Measurements from ENCODE around the gene DPP7. TPM values are rescaled to one million over a fixed set of nuclear protein-coding genes. Genes with fewer than 3 reads are reported as not detected.

DPP7 gene
- total and polyA plus RNA-seq, 2 donors (not counting 1 experiment from before 2014, with no cell fraction given) = 324 to 506 TPM

DNA sequence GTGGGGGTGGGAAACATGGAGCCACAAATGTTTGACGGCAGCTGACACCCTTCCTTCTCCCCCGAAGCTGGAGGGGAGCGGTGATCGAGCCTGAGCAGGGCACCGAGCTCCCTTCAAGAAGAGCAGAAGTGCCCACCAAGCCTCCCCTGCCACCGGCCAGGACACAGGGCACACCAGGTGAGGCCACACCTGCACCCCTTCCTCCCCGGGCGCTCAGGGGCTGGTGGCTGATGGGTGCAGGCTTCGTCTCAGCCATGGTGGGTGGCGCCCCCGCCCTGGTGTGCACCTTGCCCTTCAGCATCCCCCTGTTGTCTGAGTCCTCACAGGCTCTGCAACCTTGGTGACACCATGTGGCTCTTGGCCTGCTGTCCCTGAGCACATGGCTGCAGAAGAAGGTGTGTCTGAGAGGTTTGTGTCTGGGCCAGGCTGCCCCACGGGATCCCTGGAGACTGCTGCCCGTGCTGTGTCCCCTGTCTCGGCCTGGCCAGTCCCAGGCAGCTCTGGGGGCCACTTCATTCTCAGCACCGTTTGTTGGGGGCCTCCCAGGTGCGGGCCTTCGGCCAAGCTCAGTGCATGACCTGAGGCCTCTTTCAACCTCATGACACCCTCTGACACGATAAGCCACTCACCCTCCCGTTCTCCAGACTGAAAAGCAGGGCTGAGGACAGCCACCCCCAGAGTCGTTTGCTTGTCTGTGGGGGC, 16.6 kb downstream of the DPP7 start:
- Histone ChIP-seq H3K79me2 (ENCODE audit: control insufficient read depth, insufficient read depth, low read length) (no peaks in the 10 kb centered on the region), H3K4me3 (ENCODE audit: control extremely low read depth in 1 of 5, extremely low read depth in 1 of 5, insufficient read depth in 1 of 5, low read depth in 2 of 5, low read length in 4 of 5) (no peak overlapping the region), H3K27ac (ENCODE audit: low read length in 2 of 2) (no peak overlapping the region), H3K9ac (ENCODE audit: low read length) (no peak overlapping the region), H3K4me2 (replicated peaks; ENCODE audit: low read depth, low read length, poor library complexity, severe bottlenecking) (no peak overlapping the region), H3K4me1 (ENCODE audit: control insufficient read depth in 2 of 2, insufficient read depth in 2 of 2, low read length in 2 of 2) (peaks cover 0 to 12% of the 10 kb centered on the region in 2 donors), H3K9me3 (ENCODE audit: control extremely low read depth in 1 of 3, control insufficient read depth in 2 of 3, insufficient read depth in 1 of 3, low read length in 2 of 3) (no peaks in the 10 kb centered on the region), H3K27me3 (replicated peaks in 1 of 4; ENCODE audit: control extremely low read depth in 1 of 4, control insufficient read depth in 3 of 4, insufficient read depth in 4 of 4, low read length in 3 of 4) (no peaks in the 10 kb centered on the region), H2AFZ (ENCODE audit: insufficient read depth, low read depth, low read length, poor library complexity, severe bottlenecking) (no peak overlapping the region), H3K36me3 (replicated peaks in 1 of 2; ENCODE audit: control extremely low read depth in 1 of 2, control insufficient read depth in 1 of 2, extremely low read depth in 1 of 2, insufficient read depth in 2 of 2, low read length in 1 of 2) (peaks cover 1 to 62% of the 10 kb centered on the region in 2 experiments), H4K20me1 (ENCODE audit: control insufficient read depth, insufficient read depth, low read length, poor library complexity, severe bottlenecking) (peaks cover 5% of the 10 kb centered on the region)
- intact Hi-C loops (cut with micrococcal nuclease) = no loop called here
- Mint-ChIP-seq H3K27me3 (no peaks in the 10 kb centered on the region), H3K4me3 (no peak overlapping the region), H3K9me3 (ENCODE audit: insufficient read depth) (no peaks in the 10 kb centered on the region), H3K27ac (no peak overlapping the region), H3K4me1 (peaks cover 6% of the 10 kb centered on the region)
- ChIA-PET POLR2A (no interaction called here), CTCF (interaction anchor here (2.5 kb wide), 1 partner anchor 15 kb away, joined by 6 read pairs; no protein-coding TSS in a partner anchor)
- no peak for ATAC-seq (ENCODE audit: low read depth)
- no peak for DNase-seq
- TF ChIP-seq EZH2 (IDR thresholded peaks at IDR 0.05; ENCODE audit: borderline replicate concordance, insufficient read depth, low read depth, low read length, poor library complexity, severe bottlenecking) = no peak
- no peak for TF ChIP-seq CTCF (IDR thresholded peaks at IDR 0.05)
- WGBS (ENCODE audit: insufficient coverage) = 95% methylated on average over 19 of the region's 20 CpGs

DNA sequence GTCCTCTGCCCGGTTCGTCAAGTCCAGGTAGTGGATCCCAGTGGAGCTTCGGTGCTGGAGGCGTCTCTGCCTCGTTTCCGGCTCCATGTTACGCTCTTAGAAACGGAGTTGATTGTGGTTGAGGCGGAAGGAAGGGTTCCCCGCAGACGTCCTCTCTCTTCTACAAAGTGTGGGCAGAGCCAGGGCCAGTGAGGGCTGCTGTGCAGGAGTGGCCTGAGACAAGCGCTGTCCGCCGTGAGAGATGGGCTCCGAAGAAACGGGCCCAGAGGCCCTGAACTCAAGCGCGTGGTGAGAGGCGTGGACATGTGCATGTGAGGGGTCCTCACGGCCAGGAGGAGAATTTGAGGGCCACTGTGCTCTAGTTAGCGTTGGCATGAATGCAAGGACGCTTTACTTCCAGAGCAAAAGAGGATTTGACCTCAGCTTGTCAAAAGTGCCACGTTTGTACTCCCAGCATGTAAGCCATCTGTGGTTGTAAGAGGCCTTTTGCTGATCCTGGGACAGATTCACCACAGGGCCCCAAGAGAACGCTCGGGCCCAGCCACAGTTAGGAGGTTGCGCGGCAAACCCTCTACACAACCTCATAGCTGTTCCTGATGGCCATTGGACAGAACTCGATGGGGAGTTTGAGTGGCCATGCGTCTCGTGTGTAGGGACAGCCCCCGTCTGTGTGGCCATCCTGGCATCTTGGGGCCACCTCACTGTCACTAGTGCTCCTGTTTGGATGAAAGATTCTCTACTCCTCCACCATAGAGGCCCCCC, 17.6 kb downstream of the DPP7 start:
- H3K79me2 ChIP-seq (ENCODE audit: control insufficient read depth, insufficient read depth, low read length) = peaks cover 2% of the 10 kb centered on the region
- ChIA-PET POLR2A (no interaction called here), CTCF (interaction anchor here (1.3 to 2.5 kb wide), 5 partner anchors 10 to 130 kb away, joined by 4 to 13 read pairs (median 10); partner anchors contain the start of genes MAN1B1 and RNF224)
- no peak overlapping the region for H3K27ac ChIP-seq (ENCODE audit: low read length in 2 of 2)
- no peak overlapping the region for H3K4me2 ChIP-seq (replicated peaks; ENCODE audit: low read depth, low read length, poor library complexity, severe bottlenecking)
- H3K4me3 Mint-ChIP-seq = no peak overlapping the region
- DNase-seq = no peak
- H4K20me1 ChIP-seq (ENCODE audit: control insufficient read depth, insufficient read depth, low read length, poor library complexity, severe bottlenecking) = peaks cover 8% of the 10 kb centered on the region
- H3K9ac ChIP-seq (ENCODE audit: low read length) = no peak overlapping the region
- H3K27me3 ChIP-seq (replicated peaks in 1 of 4; ENCODE audit: control extremely low read depth in 1 of 4, control insufficient read depth in 3 of 4, insufficient read depth in 4 of 4, low read length in 3 of 4) = no peaks in the 10 kb centered on the region
- peaks cover 1 to 63% of the 10 kb centered on the region in 2 experiments for H3K36me3 ChIP-seq (replicated peaks in 1 of 2; ENCODE audit: control extremely low read depth in 1 of 2, control insufficient read depth in 1 of 2, extremely low read depth in 1 of 2, insufficient read depth in 2 of 2, low read length in 1 of 2)
- H3K4me3 ChIP-seq (ENCODE audit: control extremely low read depth in 1 of 5, extremely low read depth in 1 of 5, insufficient read depth in 1 of 5, low read depth in 2 of 5, low read length in 4 of 5) = no peak overlapping the region
- intact Hi-C loops (cut with micrococcal nuclease) = no loop called here
- 99% methylated on average over 28 of the region's 31 CpGs for WGBS (ENCODE audit: insufficient coverage)
- H3K27ac Mint-ChIP-seq = no peak overlapping the region
- peaks cover 0 to 12% of the 10 kb centered on the region in 2 donors for H3K4me1 ChIP-seq (ENCODE audit: control insufficient read depth in 2 of 2, insufficient read depth in 2 of 2, low read length in 2 of 2)
- H3K9me3 ChIP-seq (ENCODE audit: control extremely low read depth in 1 of 3, control insufficient read depth in 2 of 3, insufficient read depth in 1 of 3, low read length in 2 of 3) = no peaks in the 10 kb centered on the region
- H2AFZ ChIP-seq (ENCODE audit: insufficient read depth, low read depth, low read length, poor library complexity, severe bottlenecking) = no peak overlapping the region
- H3K4me1 Mint-ChIP-seq = peaks cover 6% of the 10 kb centered on the region
- no peaks in the 10 kb centered on the region for H3K9me3 Mint-ChIP-seq (ENCODE audit: insufficient read depth)
- no peak for ATAC-seq (ENCODE audit: low read depth)
- TF ChIP-seq EZH2 (IDR thresholded peaks at IDR 0.05; ENCODE audit: borderline replicate concordance, insufficient read depth, low read depth, low read length, poor library complexity, severe bottlenecking) = no peak
- TF ChIP-seq CTCF (IDR thresholded peaks at IDR 0.05) = no peak
- no peaks in the 10 kb centered on the region for H3K27me3 Mint-ChIP-seq
